PFSK-1 (cell line): ENCODE data around the gene NEK10.

Experiments
- FOXP2 ChIP-seq: optimal IDR thresholded peaks from 2 replicates; pipeline ENCODE3; 2011; ENCODE audit warnings: borderline replicate concordance, control low read depth, inconsistent platforms; ENCODE audit not compliant: insufficient read depth; ENCODE audit errors: extremely low read length, extremely low read depth
- POLR2AphosphoS5 ChIP-seq: IDR thresholded peaks from 2 replicates; pipeline ENCODE4 v1.6.1; 2012; ENCODE audit warnings: low read depth, mild to moderate bottlenecking, control low read depth, low read length, moderate library complexity
- SIN3A ChIP-seq: IDR thresholded peaks from 2 replicates; pipeline ENCODE4 v1.6.1; 2012; ENCODE audit warnings: mild to moderate bottlenecking, low read length, moderate library complexity, borderline replicate concordance; ENCODE audit not compliant: insufficient read depth
- TAF1 ChIP-seq: IDR thresholded peaks from 2 replicates; pipeline ENCODE4 v1.6.1; 2012; ENCODE audit warnings: low read length, control low read depth, borderline replicate concordance; ENCODE audit not compliant: insufficient read depth
- TF ChIP-seq, protein P1 (sequence below), 2 experiments: IDR thresholded peaks; 2 replicates each; pipeline versions ENCODE4 v1.6.1 to v1.8.0; 2011 to 2012; ENCODE audit warnings: low read depth in 2 of 2, low read length in 2 of 2, control low read depth in 1 of 2, inconsistent platforms in 1 of 2, mild to moderate bottlenecking in 1 of 2, moderate library complexity in 1 of 2; ENCODE audit not compliant: insufficient read depth in 1 of 2

Gene NEK10

DNA sequence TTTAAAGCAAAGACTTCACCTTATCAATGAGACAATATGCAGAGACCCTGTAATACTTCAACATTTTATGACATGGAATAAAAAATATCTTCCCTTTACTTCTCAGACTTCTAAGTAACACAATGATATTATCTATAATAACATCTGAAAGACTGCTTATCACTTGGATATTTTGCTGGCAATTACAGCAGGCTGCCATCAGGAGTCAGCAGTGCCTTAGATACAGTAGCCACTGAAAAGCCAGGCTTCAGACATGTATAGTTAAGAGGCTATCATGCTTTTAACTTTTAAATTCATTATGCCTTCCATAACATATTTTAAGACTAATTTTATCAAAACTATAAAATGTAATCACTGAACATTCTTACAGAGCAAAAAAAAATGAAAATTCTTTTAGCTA lies 227.5 kb downstream of the NEK10 start:
- TF ChIP-seq FOXP2, result no peak
- TF ChIP-seq, protein P1, sequence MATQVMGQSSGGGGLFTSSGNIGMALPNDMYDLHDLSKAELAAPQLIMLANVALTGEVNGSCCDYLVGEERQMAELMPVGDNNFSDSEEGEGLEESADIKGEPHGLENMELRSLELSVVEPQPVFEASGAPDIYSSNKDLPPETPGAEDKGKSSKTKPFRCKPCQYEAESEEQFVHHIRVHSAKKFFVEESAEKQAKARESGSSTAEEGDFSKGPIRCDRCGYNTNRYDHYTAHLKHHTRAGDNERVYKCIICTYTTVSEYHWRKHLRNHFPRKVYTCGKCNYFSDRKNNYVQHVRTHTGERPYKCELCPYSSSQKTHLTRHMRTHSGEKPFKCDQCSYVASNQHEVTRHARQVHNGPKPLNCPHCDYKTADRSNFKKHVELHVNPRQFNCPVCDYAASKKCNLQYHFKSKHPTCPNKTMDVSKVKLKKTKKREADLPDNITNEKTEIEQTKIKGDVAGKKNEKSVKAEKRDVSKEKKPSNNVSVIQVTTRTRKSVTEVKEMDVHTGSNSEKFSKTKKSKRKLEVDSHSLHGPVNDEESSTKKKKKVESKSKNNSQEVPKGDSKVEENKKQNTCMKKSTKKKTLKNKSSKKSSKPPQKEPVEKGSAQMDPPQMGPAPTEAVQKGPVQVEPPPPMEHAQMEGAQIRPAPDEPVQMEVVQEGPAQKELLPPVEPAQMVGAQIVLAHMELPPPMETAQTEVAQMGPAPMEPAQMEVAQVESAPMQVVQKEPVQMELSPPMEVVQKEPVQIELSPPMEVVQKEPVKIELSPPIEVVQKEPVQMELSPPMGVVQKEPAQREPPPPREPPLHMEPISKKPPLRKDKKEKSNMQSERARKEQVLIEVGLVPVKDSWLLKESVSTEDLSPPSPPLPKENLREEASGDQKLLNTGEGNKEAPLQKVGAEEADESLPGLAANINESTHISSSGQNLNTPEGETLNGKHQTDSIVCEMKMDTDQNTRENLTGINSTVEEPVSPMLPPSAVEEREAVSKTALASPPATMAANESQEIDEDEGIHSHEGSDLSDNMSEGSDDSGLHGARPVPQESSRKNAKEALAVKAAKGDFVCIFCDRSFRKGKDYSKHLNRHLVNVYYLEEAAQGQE (IDR thresholded peaks at IDR 0.05; ENCODE audit: insufficient read depth in 1 of 2, low read depth in 2 of 2, low read length in 2 of 2), result no peak
- no peak for TF ChIP-seq TAF1
- no peak for TF ChIP-seq POLR2AphosphoS5
- no peak for TF ChIP-seq SIN3A

DNA sequence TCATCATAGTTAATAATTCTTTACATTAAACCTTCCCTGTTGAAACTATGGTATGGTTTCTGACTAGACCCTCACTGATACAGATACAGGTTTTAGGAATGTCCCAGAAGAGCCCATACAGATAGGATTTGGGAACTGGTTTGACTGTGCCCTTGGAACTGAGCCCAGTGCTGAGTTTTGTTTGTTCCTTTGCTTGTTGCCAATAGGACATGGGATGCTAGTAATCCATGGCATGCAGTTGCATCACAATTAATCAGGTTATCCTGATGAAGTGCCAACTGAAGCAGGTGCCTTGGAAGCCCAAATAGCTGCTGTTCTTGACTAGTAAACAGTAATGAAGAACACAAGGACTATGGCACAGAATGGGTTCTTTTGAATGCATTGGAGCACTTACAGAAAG lies 230.6 kb downstream of the NEK10 start:
- TF ChIP-seq FOXP2, result no peak
- TF ChIP-seq SIN3A, result no peak
- TF ChIP-seq POLR2AphosphoS5, result no peak
- no peak for TF ChIP-seq TAF1
- TF ChIP-seq, protein P1 (IDR thresholded peaks at IDR 0.05; ENCODE audit: insufficient read depth in 1 of 2, low read depth in 2 of 2, low read length in 2 of 2), result no peak

DNA sequence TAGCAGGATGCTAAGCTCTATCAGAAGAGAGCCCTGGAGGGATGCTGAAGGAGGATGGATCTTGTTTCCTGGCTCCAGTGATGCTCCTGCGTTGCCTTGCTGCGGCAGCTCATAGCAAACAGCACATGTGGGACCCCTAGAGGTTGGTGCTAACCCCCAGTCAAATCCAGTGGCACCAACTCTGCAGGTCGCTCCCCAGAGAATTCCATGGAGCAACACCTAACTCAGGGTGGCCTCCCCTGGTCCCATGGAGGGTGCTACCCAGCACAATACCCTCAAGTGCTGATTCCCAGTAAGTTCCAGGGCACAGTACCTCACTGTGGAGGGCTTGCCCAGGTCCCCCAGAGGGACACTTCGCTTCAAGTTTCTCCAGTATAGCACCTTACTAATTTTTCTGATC lies 231.2 kb downstream of the NEK10 start:
- no peak for TF ChIP-seq FOXP2
- no peak for TF ChIP-seq TAF1
- TF ChIP-seq, protein P1 (IDR thresholded peaks at IDR 0.05; ENCODE audit: insufficient read depth in 1 of 2, low read depth in 2 of 2, low read length in 2 of 2), result no peak
- no peak for TF ChIP-seq POLR2AphosphoS5
- TF ChIP-seq SIN3A, result no peak

DNA sequence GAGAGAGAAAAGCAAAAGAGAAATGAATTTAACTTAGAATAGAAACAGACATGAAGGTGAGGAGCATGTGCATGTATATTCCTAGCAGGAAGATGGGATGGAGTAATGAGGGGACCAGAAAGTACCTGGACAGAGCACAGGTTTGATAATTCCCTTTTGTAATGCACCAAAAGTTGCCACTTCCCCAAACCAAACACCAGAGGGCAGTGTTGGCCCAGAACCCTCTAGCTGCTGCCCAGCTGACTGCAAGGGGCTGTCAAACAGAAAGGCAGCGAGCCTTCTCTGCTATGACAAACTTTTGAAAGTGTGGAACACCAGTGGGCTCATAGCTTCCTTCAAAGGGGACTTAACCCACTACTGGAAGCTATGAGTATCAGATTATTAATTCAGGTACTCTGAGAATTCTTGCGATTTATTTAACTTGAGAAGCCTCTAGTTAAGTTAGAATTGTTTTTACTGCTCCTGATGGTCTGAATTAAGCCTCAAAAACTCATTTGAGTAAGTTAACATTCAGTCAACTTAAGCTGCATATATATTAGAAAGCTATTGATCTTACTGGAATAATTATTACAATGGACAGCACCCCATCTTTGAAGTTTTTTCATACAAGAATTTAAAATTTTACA lies 234.9 kb downstream of the NEK10 start:
- TF ChIP-seq SIN3A (no peak), TAF1 (no peak), FOXP2 (no peak)
- TF ChIP-seq, protein P1 (IDR thresholded peaks at IDR 0.05; ENCODE audit: insufficient read depth in 1 of 2, low read depth in 2 of 2, low read length in 2 of 2), result no peak
